Stimulated activated CD4-positive, alpha-beta T cell treated with anti-CD3 and anti-CD28 coated beads, Interleukin-2, amount 100 ng/mL, for 48 hours (primary cell): ENCODE results near the gene QSER1.
"Not testable (repeated sequence)": the region's sequence is repeated elsewhere in the genome, so short reads cannot be mapped to it uniquely, and the experiment has no call there.

ENCODE experiments used
- DNase-seq, 2 donors: peaks; one replicate each; pipeline ENCODE4 v3.0.0-alpha.2; 2020

QSER1 gene

DNA sequence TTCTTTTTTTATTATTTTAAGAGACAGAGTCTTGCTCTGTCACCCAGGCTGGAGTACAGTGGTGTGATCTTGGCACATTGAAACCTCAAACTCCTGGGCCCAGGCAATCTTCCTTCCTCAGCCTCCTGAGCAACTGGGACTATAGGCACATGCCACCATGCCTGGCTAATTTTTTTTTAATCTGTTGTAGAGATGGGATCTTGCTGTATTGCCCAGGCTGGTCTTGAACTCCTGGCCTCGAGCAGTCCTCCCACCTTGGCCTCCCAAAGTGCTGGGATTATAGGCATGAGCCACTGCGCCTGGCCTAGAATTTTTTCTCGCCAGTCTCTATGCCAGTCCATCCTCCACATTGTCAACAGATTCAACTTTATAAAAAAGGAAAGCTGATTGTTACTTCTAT lies 44.7 kb downstream of the QSER1 start:
- not testable (repeated sequence) for DNase-seq

DNA sequence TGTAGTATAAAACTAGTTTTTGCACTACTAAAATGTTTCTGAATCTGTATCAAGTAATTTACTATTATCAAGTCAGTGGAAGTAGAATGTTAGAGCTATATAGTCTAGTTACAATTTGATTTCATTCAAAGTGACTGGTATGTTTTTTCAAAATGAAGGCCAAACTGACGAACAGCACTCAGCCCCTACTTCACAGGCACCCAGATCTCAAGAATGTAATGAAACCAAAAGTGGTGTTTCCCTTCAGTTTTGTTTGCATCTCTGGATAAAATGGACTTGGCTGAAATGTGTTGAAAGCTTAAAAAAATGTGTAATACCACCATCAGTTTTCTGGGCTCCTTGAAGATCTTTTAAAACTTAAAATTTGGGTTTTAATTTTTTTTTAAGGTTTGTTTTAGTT lies 46.4 kb downstream of the QSER1 start:
- no peak for DNase-seq

DNA sequence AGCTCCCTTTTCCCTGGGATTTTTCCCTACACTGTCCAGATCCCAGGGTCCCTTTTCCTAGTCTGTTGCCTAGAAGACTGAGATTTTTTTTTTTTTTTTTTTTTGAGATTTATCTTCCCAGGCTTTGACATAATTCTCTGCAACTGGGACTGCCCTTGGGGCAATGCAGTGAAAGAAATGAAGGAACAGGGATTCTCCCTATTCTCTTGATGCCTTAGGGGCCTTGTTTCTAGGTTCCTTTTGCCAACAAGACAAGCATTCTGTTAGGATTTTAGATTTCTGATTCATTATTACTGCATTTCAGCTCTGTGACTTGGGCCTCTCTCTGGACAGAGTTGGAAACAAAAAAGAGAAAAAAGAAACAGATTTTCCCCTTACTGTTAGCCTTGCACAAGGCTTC lies 47.3 kb downstream of the QSER1 start:
- DNase-seq: no peak

DNA sequence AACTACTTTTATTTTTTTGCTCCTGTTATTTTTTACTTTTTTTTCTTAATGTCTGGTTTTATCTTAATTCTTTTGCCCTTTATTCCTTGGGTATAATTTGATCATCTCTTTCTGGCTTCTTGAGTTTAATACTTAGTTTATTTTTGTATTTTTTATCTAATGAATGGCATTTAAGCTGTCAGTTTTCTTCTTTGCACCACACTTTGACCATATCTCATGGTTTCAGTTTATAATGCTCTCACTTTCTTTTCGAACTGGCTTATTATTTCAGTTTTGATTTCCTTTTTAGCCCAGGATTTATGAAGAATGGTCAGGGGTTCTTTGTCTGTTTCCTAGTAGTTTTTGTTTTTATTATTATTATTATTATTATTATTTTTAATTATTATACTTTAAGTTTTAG lies 48.3 kb downstream of the QSER1 start:
- no peak for DNase-seq

DNA sequence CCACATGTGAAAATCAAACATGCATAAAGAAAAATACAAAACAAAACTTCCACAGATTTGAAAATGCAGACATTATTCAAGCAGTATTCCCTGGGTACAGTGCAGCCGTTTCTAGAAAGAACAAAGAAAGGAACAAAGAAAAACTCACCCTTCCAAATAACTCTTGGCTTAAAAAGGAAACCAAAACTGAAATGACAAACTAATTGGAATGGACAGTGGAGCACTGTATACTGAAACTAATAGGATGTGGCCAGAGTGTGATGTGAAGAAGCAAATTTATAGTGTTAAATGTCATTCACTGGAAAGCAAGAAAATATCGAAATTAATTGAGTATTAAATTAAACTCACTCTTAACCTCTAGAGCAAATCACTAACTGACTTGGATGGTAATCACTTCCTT lies 55.4 kb downstream of the QSER1 start:
- no peak for DNase-seq

DNA sequence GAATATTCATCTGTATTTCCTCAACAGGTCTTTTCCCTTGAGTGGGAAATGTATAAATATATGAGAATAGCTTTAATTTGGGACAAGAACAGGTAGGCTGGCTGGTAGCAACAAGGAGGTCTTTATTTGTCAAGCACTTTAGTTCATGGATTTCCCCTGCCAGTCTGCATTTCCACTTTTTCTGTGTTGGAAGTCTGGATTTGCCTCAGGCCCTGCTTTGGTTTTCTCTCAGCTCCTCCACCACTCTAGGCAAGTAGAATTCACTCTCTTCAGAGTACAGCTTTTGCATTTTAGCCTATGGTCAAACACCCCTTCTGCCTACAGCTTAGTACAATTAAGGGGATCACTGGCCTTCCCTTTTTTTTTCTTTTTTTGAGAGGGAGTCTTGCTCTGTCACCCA lies 57.1 kb downstream of the QSER1 start:
- no peak for DNase-seq

DNA sequence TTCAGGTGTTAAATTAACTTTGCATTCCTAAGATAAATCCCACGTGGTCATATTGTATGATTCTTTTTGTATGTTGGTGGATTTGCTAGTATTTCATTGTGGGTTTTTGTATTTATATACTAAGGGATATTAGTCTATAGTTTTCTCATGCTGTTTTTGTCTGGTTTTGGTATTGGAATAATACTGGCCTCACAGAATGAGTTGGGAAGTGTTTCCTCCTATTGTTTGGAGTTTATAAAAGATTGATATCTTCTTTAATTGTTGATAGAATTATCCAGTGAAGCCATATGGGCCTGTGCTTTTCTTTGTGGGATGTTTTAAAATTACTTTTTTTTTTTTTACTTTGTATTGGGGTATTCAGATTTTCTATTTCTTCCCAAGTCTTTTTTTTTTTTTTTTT lies 59.8 kb downstream of the QSER1 start:
- DNase-seq: no peak

DNA sequence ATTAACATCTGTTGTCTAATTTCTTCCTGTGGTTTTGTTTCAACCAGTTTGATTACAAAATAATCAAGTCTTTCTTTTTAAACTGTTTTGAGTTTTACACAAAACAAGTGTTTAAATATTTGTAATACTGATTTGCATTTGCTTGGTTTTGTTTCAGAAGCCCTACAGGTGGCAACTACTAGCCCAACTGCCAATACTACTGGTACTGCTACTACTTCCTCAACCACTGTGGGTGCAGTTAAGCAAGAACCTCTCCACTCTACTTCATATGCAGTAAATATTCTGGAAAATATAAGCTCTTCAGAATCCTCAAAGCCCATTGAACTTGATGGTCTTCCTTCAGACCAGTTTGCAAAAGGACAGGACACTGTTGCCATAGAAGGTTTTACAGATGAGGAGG lies 61.1 kb downstream of the QSER1 start:
- no peak for DNase-seq

DNA sequence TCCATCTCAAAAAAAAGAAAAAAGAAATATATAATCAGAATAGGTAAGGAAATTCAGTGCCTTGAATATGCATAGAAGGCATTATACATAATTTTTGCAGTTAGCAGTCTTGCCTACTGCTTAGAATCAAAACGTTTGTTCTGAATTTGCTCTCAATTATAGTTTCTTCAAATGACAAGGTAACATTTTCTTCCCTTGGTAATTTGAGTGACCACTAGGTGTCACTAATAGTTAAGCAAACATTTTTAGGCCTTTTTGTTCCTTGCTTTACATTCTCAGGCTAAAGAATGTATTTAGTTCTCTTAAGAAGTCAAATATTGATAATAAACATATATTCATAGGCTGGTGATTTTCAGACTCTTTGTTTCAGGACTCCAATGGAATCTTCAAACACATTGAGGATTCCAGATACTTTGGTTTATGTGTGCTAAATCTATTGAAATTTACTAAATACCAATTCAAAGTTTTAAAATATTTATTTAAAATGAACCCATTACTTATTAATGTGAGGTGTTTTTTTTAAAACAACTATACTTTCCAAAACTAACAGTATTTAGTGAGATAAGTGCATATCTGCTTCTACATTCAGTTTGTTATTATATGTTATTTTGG lies 68.0 kb downstream of the QSER1 start:
- no peak for DNase-seq

DNA sequence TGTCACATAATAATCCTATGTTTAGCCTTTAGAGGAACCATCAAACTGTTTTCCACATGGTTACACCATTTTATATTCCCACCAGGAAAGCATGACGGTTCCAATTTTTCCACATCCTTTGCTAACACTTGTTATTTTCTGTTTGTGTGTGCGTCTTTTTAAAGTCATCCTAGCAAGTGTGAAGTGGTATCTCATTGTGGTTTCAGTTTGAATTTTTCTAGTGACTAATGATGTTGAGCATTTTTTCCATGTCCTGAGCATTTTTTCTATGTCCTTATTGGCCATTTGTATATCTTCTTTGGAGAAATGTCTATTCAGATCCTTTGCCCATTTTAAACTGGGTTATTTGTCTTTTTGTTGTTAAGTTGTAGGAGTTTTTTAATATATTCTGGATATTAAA lies 69.4 kb downstream of the QSER1 start:
- DNase-seq: no peak

DNA sequence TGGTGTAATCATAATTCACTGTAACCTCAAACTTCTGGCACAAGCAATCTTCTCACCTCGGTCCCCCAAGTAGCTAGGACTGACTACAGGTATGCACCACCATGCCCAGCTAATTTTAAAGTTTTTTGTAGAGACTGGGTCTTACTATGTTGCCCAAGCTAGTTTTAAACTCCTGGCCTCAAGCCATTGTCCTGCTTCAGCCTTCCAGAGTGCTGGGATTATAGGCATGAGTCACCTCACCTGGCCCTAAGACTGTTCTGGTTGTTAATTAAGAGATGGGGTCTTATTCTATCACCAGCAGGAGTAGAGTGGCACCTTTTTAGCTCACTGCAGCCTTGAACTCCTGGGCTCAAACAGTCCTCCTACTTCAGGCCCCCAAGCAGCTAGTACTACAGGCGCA lies 71.1 kb downstream of the QSER1 start:
- no peak for DNase-seq

DNA sequence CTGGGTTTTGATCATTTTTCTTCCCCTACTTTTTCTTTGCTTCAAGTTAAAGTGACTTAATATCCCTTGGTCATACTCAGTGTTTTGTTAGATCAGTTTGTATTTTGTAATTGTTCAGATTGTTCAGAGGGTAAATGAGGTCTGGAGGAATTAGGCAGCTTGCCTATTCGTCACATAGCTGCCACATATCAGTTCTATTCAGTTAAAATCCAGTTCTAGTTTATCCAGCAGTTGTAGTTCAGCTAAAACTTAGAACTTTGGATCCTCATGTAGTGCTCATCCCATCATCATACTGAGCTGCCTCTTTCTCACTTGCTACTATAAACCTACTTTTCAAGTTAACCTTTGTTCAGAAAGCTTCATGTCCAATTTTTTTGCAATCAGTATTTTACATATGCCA lies 75.9 kb downstream of the QSER1 start:
- DNase-seq: no peak

DNA sequence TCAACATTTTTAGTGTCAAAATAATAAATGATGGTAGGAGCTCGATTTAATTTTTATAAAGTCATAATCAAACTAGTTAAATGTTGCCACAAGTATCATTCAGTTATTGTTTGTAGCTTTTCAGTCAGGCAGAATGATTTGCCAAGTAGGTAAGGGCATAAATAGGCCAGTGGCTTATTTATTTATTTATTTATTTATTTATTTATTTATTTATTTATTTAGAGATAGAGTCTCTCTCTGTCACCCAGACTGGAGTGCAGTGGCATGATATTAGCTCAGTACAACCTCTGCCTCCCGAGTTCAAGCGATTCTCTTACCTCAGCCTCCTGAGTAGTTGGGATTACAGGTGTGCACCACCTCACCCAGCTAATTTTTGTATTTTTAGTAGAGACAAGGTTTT lies 79.6 kb downstream of the QSER1 start:
- DNase-seq: not testable (repeated sequence)

DNA sequence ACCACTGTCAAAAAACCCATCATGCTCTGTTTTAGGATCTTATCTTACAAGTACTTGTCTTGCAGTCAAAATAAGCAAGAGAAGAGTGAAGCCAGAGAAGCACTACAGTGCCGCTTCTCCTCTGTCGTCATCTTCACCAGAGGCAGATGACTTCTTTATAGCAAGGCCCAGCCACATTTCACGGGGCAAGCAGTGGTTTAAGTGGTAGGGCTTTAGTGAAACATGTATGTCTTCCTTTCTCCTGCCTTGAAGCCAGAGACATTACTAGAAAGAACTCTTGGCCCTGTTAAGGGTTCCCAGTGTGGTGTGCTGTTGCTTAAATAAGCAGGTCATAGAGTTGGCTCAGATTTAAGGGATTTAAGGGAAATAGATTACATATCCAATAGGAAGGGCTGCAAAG lies 80.2 kb downstream of the QSER1 start:
- no peak for DNase-seq

DNA sequence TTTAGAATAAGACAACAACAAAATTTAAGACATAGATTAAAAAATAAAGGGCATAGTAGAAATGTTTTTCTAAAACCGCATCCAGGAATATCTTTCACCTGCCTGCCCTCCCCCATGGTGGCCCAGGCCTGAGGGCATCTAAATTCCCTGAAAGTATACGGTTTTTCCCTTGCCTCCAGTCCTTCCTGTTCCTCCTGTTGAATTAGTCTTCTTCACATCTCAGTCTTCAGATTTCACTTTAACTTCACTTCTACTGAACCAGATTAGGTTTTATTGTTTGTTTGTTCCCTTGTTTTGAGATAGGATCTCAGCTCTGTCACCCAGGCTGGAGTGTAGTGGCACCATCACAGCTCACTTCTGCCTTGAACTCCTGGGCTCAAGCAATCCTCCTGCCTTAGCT lies 90.0 kb downstream of the QSER1 start:
- no peak for DNase-seq

DNA sequence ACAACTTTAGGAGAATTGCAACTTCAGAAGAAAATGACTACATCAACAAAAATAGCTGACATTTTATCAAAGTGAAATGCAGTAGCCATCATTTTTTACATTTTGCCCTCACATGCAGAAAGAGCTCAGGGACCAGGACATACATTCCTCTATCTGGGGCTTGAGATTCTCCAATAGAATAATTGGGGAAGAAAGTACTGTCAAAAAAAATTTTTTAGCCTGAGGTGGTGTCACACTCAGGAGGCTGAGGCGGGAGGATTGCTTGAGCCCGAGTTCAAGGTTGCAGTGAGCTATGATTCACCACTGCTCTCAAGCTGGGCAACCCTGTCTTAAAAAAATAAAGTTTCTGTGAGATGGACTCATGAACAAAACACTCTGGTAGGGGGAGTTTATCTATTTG lies 90.9 kb downstream of the QSER1 start:
- DNase-seq: no peak

DNA sequence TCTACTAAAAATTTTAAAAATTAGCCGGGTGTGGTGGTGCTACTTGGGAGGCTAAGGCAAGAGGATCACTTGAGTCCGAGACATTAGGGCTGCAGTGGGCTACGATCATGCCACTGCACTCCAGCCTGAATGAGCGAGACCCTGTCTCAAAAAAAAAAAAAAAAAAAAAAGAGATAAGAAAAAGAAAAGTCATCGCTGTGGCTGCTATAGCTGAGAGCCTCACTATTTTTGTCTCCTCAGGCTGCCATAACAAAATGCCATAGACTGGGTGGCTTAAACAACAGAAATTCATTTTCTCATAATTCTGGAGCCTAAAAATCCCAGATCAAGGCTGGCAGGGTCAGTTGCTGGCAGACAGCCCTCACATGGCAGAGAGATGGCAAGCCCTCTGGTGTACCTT lies 93.0 kb downstream of the QSER1 start:
- DNase-seq: no peak

DNA sequence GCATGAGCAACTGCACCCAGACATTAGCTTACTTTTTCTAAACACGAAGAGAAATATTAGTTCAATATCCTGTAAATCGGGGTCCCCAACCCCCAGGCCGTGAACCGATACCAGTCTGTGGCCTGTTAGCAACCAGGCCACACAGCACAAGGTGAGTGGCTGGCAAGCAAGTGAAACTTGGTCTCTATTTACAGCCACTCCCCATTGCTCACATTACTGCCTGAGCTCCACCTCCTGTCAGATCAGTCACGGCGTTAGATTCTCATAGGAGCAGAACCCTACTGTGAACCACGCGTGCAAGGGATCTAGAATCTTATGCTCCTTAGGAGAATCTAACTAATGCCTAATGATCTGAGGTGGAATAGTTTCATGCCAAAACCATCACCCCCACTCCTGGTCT lies 95.2 kb downstream of the QSER1 start:
- DNase-seq: no peak

DNA sequence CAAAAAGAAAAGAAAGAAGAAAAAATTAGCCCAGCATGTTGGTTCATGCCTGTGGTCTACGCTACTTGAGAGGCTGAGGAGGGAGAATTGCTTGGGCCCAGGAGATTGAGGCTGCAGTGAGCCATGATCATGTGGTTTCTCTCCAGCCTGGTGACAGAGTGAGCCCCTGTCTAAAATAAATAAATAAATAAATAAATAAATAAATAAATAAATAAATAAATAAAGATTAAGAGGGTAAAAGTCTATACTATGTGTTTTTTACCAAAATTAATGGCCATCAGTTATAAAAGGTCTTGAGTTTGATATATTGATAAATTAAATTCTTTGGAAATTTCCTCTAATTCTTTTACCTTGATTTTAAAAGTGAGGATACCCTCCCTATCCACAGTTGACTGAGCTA lies 97.9 kb downstream of the QSER1 start:
- DNase-seq: no peak

DNA sequence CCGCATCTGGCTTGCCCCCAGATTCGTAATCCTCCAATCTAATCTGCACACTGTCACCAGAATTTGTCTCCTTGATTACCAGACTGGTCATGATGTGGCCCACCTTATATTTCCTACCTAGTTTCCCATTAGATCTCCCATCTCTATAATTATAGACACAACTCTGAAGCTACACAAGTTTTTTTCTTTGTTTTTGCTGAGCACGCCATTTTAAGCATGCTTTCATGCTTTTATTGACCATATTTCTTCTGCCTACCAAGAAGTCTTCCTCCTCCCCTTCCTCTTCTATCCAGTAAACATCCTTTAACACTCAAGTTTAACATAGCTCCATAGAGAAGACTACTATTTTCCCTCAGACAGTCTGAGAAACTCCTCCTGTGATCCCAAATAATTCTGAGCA lies 98.8 kb downstream of the QSER1 start:
- no peak for DNase-seq

DNA sequence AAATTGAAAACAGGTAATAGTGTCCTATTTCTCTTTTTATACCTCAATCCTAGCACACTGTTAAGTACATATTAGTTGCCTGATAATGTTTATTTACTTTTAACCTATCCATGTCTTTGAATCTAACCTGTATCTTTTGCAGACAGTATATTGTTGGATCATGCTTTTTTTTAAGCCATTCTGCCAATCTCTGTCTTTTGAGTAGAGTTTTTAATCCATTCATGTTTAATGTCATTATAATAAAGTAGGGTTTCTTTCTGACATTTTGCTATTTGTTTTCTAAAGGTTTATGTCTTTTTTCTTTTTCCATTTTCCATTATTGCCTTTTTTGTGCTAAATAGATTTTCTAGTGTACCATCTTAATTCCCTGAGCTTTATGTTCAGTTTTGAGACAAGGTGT lies 99.3 kb downstream of the QSER1 start:
- no peak for DNase-seq

DNA sequence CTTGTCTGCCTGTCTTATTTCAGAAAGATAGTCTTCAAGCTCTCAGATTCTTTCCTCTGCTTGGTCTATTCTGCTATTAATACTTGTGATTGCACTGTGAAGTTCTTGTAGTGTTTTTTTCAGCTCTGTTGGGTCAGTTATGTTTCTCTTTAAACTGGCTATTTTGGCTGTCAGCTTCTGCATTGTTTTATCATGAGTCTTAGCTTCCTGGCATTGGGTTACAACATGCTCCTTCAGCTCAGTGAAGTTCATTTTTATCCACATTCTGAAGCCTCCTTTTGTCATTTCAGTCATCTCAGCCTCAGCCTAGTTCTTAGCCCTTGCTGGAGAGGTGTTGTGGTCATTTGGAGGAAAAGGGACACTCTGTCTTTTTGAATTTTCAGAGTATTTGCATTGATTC lies 107.6 kb downstream of the QSER1 start:
- no peak for DNase-seq

DNA sequence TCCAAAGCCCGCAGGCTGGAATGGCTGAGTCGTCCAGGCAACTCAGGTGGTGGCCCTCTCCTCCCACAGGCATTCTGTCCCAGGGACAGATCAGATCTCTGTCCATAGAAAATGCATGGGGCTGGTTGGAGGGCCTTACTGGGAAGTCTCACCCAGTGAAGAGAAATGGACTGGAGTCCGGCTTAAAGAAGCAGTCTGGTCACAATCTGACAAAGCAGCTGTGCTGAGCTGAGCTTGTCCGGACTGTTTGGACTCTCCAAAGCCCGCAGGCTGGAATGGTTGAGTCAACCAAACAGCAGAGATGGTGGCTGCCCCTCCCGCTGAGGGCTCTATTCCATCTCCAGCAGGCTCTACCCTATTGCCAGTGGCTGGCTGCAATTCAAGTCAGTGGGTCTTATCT lies 108.7 kb downstream of the QSER1 start:
- DNase-seq: no peak

DNA sequence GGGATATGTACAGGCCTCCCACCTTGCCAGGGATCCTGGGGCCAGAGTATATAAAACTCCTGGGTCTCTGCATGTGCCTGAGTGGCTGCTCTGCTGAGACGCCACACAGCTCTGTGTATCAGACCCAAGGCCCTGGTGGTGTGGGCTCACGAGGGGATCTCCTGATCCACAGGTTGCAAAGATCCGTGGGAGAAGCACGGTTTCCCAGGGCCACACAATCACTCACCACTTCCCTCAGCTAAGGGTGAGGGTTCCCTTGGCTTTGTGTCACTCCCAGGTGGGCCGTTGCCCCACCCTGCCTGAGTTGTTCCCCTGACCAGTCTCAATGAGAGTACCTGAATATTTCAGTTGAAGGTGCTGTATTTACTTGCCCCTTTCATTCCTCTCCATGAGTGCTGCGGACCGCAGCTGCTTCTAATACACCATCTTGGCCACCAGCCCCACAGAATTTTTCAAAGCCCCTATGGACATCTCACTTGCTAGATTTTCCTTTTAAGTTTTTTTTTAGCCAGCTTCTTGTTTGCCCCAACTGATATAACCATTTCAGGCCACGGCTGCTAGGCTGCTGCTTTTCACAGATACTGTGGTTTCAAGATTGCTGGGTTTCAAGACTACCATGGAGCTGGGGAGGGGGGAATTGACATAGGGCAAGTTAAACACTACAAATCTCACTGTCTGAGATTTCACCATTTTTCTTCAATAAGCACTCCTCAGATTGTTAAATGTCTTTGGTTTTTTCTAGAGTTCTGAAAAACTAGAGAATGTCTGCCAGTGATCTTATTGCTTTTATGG lies 109.3 kb downstream of the QSER1 start:
- no peak for DNase-seq

DNA sequence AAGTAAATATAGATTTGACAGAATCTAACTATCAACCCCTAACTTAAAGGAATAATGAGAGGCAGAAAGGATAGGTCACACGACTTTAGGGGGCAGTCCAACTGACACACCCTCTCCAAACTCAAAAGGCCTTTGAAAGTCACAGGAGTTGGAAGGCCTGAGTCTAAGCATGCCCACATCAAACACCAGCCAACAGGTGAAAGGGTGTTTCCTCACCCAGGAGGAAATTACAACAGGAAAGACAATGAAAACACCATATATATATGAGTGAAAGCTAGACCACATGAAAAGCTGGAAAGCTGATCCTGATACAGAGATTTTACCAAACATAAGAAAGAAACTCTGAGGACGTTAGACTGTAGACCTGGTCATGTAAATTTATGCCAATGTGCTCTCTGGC lies 112.6 kb downstream of the QSER1 start:
- no peak for DNase-seq
